HL-60/S4 treated with retinoic acid at 250 ng/mL for 4 days and 3 days (cell line): ENCODE data around the gene RNF17.

Source experiments
- in situ Hi-C: fragments of 300-500 bp; cut with MboI; formaldehyde crosslinking; loops from 2 replicates; pipeline ENCODE4 v1.7.0; 2022; ENCODE audit warnings: low sequenced_read_pairs

The RNF17 gene

GRCh38 chr13:24763596-24764275 is at the start of gene RNF17:
TSS of gene RNF17 (plus strand) at chr13:24764169. CDS start at chr13:24764204, 35 bp downstream.
- in situ Hi-C loops, result no loop called here

GRCh38 chr13:24716011-24716410 is 48.0 kb upstream of the RNF17 start:
- in situ Hi-C loops, result no loop called here

- in situ Hi-C loops, result no loop called here
These were observed 47.5 kb upstream of the RNF17 start for GRCh38 chr13:24716446-24716845.

GRCh38 chr13:24717217-24717616 is 46.8 kb upstream of the RNF17 start:
- in situ Hi-C loops, result no loop called here

GRCh38 chr13:24718192-24718965 is 45.6 kb upstream of the RNF17 start:
- in situ Hi-C loops, result no loop called here

- in situ Hi-C loops, result no loop called here
These were observed 44.8 kb upstream of the RNF17 start for GRCh38 chr13:24719139-24719538.

GRCh38 chr13:24723206-24723605 is 40.8 kb upstream of the RNF17 start:
- in situ Hi-C loops, result no loop called here

- in situ Hi-C loops, result loop anchor here (25.0 kb wide), 1 partner anchor 263 kb away; no protein-coding TSS in a partner anchor
These were observed 39.3 kb upstream of the RNF17 start for GRCh38 chr13:24724714-24725113.

- in situ Hi-C loops, result loop anchor here (25.0 kb wide), 1 partner anchor 262 kb away; no protein-coding TSS in a partner anchor
These were observed 38.6 kb upstream of the RNF17 start for GRCh38 chr13:24725379-24725778.

GRCh38 chr13:24727731-24728601 is 36.0 kb upstream of the RNF17 start:
- in situ Hi-C loops, result loop anchor here (25.0 kb wide), 1 partner anchor 259 kb away; no protein-coding TSS in a partner anchor

GRCh38 chr13:24730873-24731567 is 32.9 kb upstream of the RNF17 start:
- in situ Hi-C loops, result loop anchor here (25.0 kb wide), 1 partner anchor 256 kb away; no protein-coding TSS in a partner anchor

GRCh38 chr13:24734950-24735349 is 29.0 kb upstream of the RNF17 start:
- in situ Hi-C loops, result loop anchor here (25.0 kb wide), 1 partner anchor 252 kb away; no protein-coding TSS in a partner anchor

GRCh38 chr13:24737042-24737441 is 26.9 kb upstream of the RNF17 start:
- in situ Hi-C loops, result loop anchor here (25.0 kb wide), 1 partner anchor 250 kb away; no protein-coding TSS in a partner anchor

- in situ Hi-C loops, result loop anchor here (25.0 kb wide), 1 partner anchor 249 kb away; no protein-coding TSS in a partner anchor
These were observed 25.6 kb upstream of the RNF17 start for GRCh38 chr13:24738366-24738847.

- in situ Hi-C loops, result loop anchor here (25.0 kb wide), 1 partner anchor 247 kb away; no protein-coding TSS in a partner anchor
These were observed 23.7 kb upstream of the RNF17 start for GRCh38 chr13:24740014-24740890.

GRCh38 chr13:24741016-24741662 is 22.8 kb upstream of the RNF17 start:
- in situ Hi-C loops, result loop anchor here (25.0 kb wide), 1 partner anchor 246 kb away; no protein-coding TSS in a partner anchor

GRCh38 chr13:24741791-24742190 is 22.2 kb upstream of the RNF17 start:
- in situ Hi-C loops, result loop anchor here (25.0 kb wide), 1 partner anchor 246 kb away; no protein-coding TSS in a partner anchor

GRCh38 chr13:24742294-24742693 is 21.7 kb upstream of the RNF17 start:
- in situ Hi-C loops, result loop anchor here (25.0 kb wide), 1 partner anchor 245 kb away; no protein-coding TSS in a partner anchor
